Mesenteric fat pad (tissue), 1 donor: ENCODE measurements around the gene HOXA11. TPM values are rescaled to one million over a fixed set of nuclear protein-coding genes. Genes with fewer than 3 reads are reported as not detected.
A peak's percentile ranks its signal among the peaks of the same experiment; 100 is the strongest.

Experiments used
- DNase-seq: peaks from one replicate; pipeline ENCODE4 v3.0.0-alpha.2; 2020; ENCODE audit warnings: low spot score
- total RNA-seq: library from RNA; stranded (reverse); fragmentation: NEBNext Ultra II Directional; extraction: Animal tissue kit (Norgen Biotek cat#: 25700); gene quantifications from one replicate; pipeline ENCODE4 v1.2.1, GENCODE V29; 2021
- donor health status: DM: yes; HTN: yes; CAD: no.

The HOXA11 gene
- total RNA-seq, 1 donor from 2014 or later: 6.1 TPM

GRCh38 chr7:27182285-27182841, 2.7 kb downstream of the HOXA11 start:
- DNase-seq: peak; percentile 67

GRCh38 chr7:27181795-27182275, 3.2 kb downstream of the HOXA11 start:
- peak; percentile 67 for DNase-seq

GRCh38 chr7:27180431-27181420, 4.3 kb downstream of the HOXA11 start:
- peak; percentile 69 for DNase-seq

GRCh38 chr7:27179503-27180430, 5.3 kb downstream of the HOXA11 start:
- peak; percentile 94 for DNase-seq

- peak; percentile 45 for DNase-seq
Measured at GRCh38 chr7:27179030-27179429, 6.0 kb downstream of the HOXA11 start.

- DNase-seq: peak; percentile 62
Measured at GRCh38 chr7:27178366-27178765, 6.7 kb downstream of the HOXA11 start.

- DNase-seq: no peak
Measured at GRCh38 chr7:27177795-27178320, 7.2 kb downstream of the HOXA11 start.

GRCh38 chr7:27176962-27177794, 7.9 kb downstream of the HOXA11 start:
- DNase-seq: peak; percentile 82

GRCh38 chr7:27176524-27176845, 8.5 kb downstream of the HOXA11 start:
- no peak for DNase-seq

- peak; percentile 81 for DNase-seq
Measured at GRCh38 chr7:27175626-27176523, 9.2 kb downstream of the HOXA11 start.

- peak; percentile 24 for DNase-seq
Measured at GRCh38 chr7:27174874-27175625, 10.0 kb downstream of the HOXA11 start.

GRCh38 chr7:27173956-27174873, 10.8 kb downstream of the HOXA11 start, which contains the start of gene HOXA10:
Gene HOXA10, minus strand, starts transcription at chr7:27174320. Its CDS starts 14 bp downstream, at chr7:27174306.
- peak; percentile 89 for DNase-seq

GRCh38 chr7:27173511-27173955, 11.5 kb downstream of the HOXA11 start:
- peak; percentile 89 for DNase-seq

GRCh38 chr7:27172823-27173510, 12.1 kb downstream of the HOXA11 start:
- DNase-seq: peak; percentile 93

- DNase-seq: peak; percentile 72
Measured at GRCh38 chr7:27172315-27172774, 12.7 kb downstream of the HOXA11 start.

- peak; percentile 47 for DNase-seq
Measured at GRCh38 chr7:27171637-27172314, 13.3 kb downstream of the HOXA11 start.
